HG03460 (cell line): Measurements from ENCODE around the gene CHKA.
"Not testable (repeated sequence)": the region's sequence is repeated elsewhere in the genome, so short reads cannot be mapped to it uniquely, and the experiment has no call there.

ENCODE experiments used
- ATAC-seq: cut with Tn5 transposase; IDR thresholded peaks from one replicate; pipeline ENCODE4 v1.9.1; 2021; ENCODE audit not compliant: unreplicated experiment

Gene CHKA

DNA sequence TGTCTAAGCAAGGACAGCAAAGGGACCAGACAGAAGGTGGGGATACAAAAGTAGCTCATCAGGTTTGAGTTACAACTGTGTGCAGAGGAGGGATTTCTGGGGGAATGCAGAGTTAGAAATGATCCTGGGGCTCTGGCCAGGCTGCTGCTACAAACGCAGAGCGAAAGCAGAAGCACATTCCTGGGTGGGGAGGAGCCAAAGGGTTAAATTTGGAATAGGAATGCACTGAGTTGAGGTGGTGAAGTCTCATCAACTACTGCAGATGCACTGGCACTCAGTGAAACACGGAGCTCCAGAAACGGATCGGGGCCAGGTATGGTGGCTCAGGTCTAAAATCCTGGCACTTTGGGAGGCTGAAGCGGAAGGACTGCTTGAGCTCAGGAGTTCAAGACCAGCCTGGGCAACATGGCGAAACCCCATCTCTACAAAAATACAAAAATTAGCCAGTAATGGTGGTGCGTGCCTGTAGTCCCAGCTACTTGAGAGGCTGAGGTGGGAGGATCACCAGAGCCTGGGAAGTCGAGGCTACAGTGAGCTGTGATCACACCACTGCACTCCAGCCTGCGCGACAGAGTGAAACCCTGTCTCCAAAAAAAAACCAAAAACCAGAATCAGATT is 3.2 kb downstream of the CHKA start:
- no peak for ATAC-seq

DNA sequence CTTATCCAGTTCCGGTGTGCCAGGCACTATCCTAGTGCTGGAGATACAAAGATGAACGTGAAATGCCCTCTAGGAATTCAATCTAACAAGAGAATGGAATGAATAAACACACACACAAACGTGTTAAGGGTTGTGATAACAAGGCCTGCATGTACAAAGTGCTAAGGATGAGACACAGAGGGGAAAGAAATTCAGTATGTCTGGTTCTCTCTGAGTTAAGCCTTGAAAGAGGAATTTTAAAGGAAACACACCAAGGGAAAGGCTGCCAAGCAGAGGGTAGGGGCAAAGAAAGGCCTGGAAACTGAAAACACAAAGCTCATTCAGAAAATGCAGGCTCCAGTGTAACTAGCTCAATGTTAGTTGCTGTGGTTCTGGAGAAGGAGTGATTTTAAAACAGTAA is 4.2 kb downstream of the CHKA start:
- ATAC-seq: no peak

DNA sequence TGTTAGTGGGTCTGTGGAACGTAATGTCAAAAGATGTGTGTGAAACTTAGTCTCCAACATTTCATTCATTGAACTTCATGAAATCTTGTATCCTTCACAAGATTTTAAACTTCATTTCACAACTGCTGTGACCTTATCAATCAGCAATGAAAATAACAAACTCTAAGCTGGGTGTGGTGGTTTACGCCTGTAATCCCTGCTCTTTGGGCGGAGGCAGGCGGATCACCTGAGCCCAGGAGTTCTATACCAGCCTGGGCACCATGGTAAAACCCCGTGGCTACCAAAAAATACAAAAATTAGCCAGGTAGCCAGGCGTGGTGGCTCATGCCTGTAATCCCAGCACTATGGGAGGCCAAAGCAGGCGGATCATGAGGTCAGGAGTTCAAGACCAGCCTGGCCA is 5.1 kb downstream of the CHKA start:
- no peak for ATAC-seq

DNA sequence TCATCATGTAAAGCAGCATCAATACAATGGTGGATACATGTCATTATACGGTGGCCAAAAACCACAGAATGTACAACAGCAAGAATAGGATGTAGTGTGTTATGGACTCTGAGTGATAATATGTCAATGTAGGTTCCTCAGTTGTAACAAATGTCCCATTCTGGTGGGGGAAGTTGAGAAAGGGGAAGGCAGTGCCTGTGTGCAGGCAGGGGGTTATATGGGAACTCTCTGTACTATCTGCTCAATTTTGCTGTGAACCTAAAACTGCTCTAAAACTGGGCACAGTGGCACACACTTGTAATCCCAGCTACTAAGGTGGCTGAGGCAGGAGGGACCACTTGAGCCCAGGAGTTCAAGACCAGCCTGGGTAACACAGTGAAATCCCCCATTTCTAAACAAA is 5.9 kb downstream of the CHKA start:
- no peak for ATAC-seq

DNA sequence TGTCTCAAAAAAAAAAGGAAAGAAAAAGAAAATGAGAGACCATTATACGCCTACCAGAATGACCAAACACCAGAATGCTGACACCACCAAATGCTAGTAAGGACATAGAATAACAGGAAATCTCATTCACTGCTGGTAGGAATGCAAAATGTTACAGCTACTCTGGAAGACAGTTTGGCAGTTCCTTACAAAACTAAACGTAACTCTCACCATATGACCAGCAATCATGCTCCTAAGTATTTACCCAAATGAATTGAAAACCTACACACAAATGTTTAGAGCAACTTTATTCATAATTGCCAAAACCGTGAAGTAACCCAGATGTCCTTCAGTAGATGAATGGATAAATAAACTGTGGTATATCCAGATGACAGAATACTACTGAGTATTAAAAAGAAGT is 7.2 kb downstream of the CHKA start:
- ATAC-seq: no peak

DNA sequence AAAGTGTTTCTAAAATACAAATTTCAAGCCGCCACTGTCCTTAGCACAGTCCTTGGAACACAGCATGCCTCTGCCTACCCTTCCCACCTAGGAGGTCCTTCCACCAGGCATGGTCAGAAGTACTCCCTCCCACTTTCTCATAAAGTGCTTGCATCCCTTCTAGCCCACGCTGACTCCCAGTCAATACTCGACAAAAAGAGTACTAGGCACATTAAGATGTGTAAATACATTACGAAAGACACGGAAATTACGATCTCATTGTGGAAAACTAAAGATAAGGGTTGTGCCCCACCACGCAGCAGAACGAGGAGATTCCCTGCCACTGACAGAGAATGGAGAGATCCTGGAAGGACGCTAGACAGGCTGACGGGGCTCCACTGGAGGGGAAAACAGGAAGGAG is 13.5 kb downstream of the CHKA start:
- ATAC-seq: no peak

DNA sequence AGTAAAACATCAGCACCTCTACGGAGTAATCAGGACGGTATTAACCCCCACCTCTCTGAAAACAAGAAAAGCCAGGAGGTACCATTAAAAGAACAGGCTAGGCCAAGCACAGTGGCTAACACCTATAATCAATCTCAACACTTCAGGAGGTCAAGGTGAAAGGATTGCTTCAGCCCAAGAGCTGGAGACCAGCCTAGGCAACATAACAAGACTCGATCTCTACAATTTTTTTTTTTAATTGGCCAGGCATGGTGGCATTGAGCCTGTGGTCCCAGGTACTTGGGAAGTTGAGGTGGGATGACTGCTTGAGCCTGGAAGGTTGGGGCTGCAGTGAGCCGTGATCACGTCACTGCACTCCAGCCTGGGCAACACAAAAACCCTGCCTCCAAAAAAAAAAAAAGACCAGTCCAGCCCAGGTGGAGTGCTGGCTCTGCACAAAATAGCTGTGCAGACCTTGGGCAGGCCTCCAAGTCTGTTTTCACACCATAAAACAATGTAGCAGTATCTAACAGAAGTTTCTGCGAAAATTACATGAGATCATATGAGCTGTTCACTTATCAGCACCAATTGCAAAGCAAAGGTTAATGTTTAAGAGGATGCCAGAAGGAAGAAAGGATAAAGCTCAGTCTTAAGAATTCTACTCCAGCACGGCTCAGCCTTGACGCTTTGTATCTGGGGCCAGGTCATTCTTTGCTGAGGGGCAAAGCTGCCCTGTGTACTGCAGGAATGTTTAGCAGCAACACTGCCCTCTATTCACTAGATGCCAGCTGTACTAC is 14.8 kb downstream of the CHKA start:
- no peak for ATAC-seq

DNA sequence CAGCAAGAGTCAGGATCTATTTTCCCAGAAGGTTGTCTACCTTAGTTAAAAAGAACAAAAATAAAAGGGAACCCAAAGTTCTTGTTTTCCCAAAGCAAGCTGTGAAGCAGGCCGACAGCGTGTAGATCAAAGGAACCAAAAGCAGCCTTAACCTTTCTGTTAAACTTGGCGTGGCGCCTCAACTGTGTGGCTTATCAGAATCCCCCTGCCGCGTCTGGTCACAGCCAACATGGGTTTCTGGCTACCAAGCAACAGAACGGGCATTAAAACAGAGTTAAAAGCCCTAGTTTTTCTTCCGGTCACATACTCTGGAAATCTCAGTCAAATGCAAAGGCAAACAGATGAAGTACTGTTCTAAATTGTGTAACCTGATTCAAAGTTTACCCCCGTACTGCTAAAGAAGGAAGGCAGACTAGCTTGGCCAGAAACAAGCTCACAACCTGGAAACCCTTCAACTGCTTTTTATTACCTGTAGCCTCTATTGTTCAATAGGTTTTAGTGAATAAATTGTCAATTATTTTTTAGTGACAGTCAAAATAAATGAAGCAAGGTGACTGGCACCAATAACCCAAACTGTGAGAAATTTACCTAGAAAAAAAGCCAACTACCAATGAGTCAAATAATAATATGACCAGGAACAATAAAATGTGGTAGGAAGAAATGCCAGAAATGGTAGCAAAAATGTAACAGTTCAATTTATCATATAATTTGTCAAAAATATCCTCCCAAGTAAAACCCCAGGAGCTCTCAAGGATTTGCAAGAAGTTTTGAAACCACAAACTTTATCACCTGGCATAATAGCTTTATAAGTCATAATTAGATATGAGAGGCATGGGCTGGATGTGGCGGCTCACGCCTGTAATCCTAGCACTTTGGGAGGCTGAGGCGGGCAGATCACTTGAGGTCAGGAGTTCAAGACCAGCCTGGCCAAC is 21.4 kb downstream of the CHKA start:
- ATAC-seq: peak; percentile 57

DNA sequence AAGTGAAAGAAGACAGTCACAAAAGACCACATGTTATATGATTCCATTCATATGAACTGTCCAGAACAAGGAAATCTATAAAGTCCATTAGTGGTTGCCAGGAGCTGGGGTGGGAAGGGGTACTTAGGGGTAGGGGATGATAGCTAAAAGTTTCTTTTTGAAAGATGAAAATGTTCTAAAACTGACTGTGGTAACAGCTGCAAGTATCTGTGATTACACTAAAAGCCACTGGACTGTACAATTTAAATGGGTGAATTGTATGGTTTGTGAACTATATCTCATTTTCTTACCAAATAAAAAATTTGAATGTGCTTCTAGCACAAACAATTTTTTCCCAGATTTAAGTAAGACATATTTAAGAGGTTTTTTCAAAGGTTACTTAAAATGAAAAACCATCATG is 22.1 kb downstream of the CHKA start:
- ATAC-seq: no peak

DNA sequence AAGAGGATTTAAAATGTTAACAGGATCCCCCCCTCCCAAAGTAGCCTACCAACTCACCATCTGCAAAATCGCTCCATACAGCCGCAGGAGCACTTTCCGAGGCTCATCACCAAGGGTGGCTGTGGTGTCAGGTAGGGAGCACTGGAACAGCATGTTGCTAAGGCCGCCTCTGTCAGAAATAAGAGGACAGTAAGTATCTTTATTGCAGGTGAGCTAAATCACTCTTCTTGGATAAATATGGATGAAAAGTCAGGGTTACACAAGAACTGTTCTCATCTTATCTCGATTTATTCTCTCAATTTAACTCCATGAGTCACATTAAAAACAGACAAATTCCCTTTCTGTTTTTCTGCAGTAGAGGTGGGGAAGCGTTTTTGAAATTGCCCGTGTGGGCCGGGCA is 24.2 kb downstream of the CHKA start:
- no peak for ATAC-seq

DNA sequence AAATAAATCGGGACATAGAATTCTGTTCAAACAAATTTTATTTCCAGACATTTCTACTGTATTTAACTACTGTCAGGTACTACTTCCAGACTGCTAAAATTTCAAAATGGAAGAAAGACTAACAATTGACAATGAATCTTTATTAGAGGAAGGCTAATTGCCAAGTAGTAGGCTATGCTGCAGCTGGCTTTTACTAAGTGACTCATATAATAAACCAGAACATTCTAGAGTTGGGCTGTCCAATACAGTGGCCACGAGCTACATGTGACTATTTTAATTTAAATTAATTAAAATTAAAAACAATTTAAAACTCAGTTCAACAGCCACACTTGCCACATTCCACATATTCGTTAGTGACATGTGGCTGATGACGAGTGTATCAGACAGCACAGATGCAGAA is 27.6 kb downstream of the CHKA start:
- ATAC-seq: no peak

DNA sequence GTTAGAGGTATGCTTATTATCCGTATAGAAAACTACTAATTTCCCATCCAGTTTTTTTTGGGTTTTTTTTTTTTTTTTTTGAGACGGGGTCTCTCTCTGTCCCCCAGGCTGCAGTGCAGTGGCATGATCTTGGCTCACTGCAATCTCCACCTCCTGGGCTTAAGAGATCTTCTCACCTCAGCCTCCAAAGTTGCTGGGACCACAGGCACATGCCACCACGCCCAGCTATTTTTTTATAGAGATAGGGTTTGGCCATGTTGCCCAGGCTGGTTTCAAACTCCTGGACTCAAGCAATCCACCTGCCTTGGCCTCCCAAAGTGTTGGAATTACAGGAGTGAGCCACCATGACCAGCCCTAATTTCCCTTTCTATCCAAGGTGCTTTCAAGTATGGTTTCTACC is 28.2 kb downstream of the CHKA start:
- ATAC-seq: not testable (repeated sequence)

DNA sequence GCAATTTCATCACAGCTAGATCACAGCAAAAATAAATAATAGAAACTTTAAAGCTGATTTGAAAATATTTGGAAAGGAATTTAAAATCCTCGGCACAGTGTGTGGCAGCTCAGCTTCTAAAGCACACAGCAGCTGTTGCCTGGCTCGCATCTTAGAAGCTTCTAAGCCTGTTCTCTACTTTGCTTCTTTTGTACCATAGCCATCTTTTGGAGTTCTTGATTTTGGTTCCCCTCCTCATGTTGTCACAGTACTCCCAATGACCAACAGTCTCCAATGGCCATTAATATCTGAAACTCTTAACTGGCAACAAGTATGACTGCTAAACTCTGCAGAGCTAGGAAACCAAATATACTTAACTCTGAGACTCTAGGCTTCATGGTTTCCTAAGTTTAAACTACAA is 28.8 kb downstream of the CHKA start:
- no peak for ATAC-seq

DNA sequence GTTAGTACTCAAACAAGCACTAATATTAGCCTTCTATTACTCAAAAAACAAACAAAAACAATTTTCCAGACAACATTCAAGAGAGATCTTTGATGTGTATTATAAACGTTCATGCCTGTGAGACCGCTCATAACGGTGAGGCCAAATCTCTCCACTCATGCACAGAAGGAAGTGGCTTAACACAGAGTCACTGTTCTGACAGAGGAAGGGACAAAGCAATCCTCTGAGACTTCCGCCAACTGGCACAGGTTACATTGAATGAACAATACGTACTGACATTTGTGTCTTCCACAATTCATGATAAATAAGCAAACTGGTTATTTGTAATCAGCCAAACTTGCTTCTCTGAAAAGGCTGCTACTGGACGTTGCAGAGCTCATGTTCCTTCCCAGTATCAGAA is 30.5 kb downstream of the CHKA start:
- ATAC-seq: no peak

DNA sequence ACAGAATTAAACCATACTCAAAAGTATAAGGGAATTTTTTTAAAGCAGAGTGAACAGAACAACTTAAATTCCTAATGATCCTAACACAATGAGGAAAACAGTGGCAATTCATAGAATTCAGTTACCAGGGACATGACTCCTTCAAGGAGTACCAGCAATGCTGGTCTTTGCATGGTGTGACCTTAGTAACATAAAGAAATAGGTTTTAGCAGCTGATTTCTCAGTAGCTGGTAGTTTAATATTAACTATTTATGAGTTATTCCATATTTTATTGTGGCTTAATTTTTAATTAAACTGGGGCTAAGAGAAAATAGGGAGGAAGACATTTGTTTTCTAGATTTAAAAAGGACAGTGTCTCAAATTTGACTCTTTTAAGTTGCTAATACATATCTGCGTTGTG is 30.9 kb downstream of the CHKA start:
- no peak for ATAC-seq

DNA sequence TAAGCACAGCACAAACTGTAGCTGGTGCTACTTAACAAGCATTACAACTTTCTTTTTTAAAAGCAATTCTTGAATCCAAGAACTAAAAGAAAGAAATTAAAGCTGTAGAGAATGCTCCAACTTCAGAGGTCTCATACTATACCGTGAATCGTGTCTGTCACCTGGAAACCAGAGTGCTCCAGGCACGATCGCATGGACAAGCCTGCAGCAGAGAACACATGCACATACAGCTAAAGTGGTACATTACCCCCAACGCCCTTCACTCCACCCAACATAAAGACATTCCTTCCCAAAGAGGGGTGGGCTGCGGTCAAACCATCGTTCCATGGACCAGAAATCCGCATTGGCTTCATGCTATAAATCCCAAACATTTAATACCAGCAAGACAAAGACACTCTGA is 31.5 kb downstream of the CHKA start:
- ATAC-seq: no peak

DNA sequence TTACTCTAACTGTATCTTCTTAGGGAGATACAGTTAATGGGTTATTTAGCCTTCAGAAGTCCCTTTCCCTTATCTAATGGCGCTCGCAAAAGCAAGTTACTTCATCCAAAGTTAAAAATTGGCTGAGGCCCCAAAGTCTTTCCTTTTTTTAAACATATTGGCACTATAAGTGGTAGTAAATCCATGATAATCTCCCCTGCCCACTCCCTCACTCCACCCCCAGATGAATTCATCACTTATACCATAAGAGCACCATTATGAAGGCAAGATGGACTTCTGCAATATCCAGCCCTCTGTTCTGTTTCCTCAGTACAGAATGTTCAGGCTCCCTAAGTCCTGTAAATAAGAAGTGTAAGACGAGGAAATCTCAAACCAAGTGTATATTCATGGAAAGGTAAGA is 37.7 kb downstream of the CHKA start:
- ATAC-seq: no peak

DNA sequence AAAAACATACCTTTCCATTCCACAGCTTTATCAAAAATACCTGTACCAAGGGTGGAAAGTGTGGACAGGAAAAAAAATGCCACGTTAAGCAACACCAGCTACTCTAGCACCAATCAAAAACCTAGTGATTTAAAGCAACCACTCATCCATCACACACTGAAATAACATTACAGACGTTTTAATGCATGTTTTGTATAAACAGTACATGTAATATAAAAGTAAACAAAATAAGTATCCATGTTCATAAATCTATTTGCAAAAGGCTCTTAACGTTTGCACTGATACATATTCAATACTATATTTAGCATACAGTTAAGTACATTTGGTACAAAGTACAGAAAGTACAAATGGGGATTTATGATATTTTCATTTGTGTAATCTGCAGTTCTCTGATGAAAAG is 38.7 kb downstream of the CHKA start:
- no peak for ATAC-seq

DNA sequence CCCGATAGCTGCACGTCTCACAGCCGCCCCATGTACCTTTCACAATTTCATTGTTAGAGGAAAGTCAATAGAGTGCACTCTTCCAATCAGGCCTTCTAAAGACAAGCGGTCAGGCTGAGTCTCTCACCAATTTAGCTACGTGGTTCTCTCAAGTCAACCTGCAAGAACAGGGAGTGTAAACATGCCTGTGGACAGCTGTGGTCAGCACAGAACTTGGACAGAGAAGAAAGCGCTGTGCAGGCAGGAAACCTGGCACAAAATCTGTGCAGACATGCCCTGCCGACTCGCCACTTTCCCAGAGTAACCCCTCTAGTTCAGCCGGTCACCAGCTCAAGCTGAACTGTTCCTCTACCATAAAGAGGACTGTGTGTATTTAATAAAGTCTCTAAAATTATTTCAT is 39.5 kb downstream of the CHKA start:
- ATAC-seq: no peak

DNA sequence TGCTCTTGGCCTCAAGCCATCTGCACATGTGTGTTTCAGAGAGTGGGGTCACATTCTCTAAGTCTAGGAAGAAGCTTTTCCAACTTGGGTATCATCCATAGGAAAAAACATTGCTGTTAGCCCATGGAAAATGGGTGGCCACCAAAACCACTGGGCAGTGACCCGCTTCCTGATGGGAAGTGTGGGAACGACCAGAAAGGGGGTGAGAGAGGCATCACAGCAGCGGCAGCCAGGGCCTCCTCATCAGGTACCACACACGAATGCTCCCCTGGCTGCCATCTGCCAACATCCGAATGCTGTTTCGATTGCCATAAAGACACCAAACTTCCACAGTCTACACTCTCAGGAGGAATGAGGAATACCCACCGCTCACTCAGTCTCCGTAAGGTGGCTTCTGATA is 40.3 kb downstream of the CHKA start:
- no peak for ATAC-seq

DNA sequence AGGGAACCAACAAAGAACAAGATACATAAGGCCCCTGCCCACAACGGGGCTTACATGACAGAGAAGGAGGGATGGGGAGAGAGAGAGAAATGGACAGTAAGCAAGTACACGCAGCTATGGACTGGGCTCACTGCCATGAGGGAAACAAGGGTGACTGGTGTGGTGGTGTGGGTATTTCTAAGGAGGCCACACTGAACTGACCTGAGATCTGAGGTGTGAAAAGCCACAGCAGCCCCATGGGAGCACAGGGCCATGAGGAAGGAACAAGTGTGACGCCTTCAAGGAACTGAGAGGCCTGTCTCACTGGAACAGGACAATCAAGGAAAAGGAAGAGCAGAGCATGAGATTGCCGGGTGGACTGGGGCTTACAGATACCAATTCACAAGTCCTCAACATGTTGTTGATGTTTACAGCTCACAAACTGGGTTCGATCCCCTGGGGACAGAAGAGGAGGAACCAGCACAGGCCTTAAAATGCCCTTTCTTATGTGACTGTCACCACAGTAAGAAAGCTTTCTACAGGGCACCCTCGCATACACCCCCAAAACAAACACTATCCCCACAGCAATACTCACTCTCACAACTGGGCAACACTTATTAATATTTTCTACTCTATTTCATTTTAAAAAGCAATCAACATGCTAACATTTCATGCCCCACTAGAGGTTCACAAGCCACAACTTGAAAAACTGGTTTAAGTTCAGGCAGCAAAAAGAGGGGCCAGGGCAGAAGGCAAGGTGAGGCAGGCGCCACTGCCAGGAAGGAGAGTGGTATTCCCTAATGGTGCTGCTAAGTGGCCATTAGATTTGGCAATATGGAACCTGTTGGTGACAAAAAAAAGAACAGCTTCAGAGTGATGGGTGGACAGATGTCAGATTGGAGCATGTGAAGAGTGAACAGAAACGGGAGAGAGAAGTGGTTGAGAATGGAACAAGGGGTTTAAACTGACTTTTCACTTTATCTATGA is 43.3 kb downstream of the CHKA start:
- ATAC-seq: peak; percentile 50
